K562 (cell line): Measurements from ENCODE around the gene LLCFC1. TPM values are rescaled to one million over a fixed set of nuclear protein-coding genes. Genes with fewer than 3 reads are reported as not detected.
A peak's percentile ranks its signal among the peaks of the same experiment; 100 is the strongest.

Experiments used
- ATF1 ChIP-seq, 2 experiments: fragments of 450-650 bp in 1 of 2; IDR thresholded peaks; 2 replicates each; pipeline ENCODE4 v1.6.1; 2016; ENCODE audit warnings: missing compliant biosample characterization in 1 of 2, missing genetic modification characterization in 1 of 2
- DACH1 ChIP-seq: fragments of 450-650 bp; IDR thresholded peaks from 2 replicates; pipeline ENCODE4 v1.6.1; 2018; ENCODE audit not compliant: partially characterized antibody
- DPF2 ChIP-seq: fragments of 450-650 bp; IDR thresholded peaks from 2 replicates; pipeline ENCODE4 v1.6.1; 2016
- HDAC2 ChIP-seq: fragments of 450-650 bp; IDR thresholded peaks from 2 replicates; pipeline ENCODE4 v1.6.1; 2016; ENCODE audit warnings: mild to moderate bottlenecking
- IRF9 ChIP-seq: fragments of 450-650 bp; IDR thresholded peaks from 2 replicates; pipeline ENCODE4 v1.6.1; 2016; ENCODE audit warnings: missing biosample characterization, missing genetic modification characterization
- MYNN ChIP-seq, 2 experiments: sonication (generic); formaldehyde crosslinking in 1 of 2; IDR thresholded peaks; 2 replicates each; pipeline versions ENCODE4 v1.5.0 to v1.6.1; 2016 to 2020; ENCODE audit warnings: antibody characterized with exemption in 1 of 2, missing genetic modification reagents in 1 of 2
- NFYB ChIP-seq: IDR thresholded peaks from 2 replicates; pipeline ENCODE4 v1.6.1; 2011; ENCODE audit warnings: mild to moderate bottlenecking, moderate library complexity; ENCODE audit not compliant: insufficient read length; ENCODE audit errors: extremely low read depth
- RB1 ChIP-seq: fragments of 450-650 bp; IDR thresholded peaks from 2 replicates; pipeline ENCODE4 v1.6.1; 2017; ENCODE audit warnings: low read depth, mild to moderate bottlenecking
- RREB1 ChIP-seq: fragments of 250-450 bp; sonication (Bioruptor Pico); IDR thresholded peaks from 2 replicates; pipeline ENCODE4 v1.4.0; 2020
- ZHX1 ChIP-seq: fragments of 150-350 bp; conservative IDR thresholded peaks from 2 replicates; pipeline ENCODE4 v1.6.1; 2014; ENCODE audit warnings: low read length
- ZNF347 ChIP-seq: fragments of 450-650 bp; formaldehyde crosslinking; IDR thresholded peaks from 2 replicates; pipeline ENCODE4 v1.4.0; 2020; ENCODE audit warnings: low read depth, mild to moderate bottlenecking, moderate library complexity
- ZNF740 ChIP-seq, 3 experiments: fragments of 200-800 bp in 1 of 3; sonication (Bioruptor generic) in 1 of 3; sonication (generic) in 1 of 3; formaldehyde crosslinking in 1 of 3; IDR thresholded peaks; 2 replicates each; pipeline versions ENCODE4 v1.6.1 to v1.8.0; 2016 to 2022; ENCODE audit warnings: mild to moderate bottlenecking in 2 of 3, missing compliant biosample characterization in 2 of 3, missing genetic modification characterization in 2 of 3, missing genetic modification reagents in 1 of 3
- polyA plus RNA-seq, 8 experiments: library from polyadenylated mRNA; depleted of rRNA in 4 of 8; stranded (reverse) in 5 of 8; unstranded in 3 of 8; fragments of >200 nt; fragmentation: Nextera tagmentation in 2 of 8; fragmentation: Illumina TruSeq in 1 of 8; extraction: Ambion mirVana in 2 of 8; extraction: Trizol in 1 of 8; gene quantifications; 2 replicates each; pipeline versions ENCODE4 v1.2.1 to v1.2.3, GENCODE V29; 2011 to 2014; ENCODE audit warnings: inconsistent platforms in 1 of 8, missing spikeins in 1 of 8
- total RNA-seq, 7 experiments: library from RNA; depleted of rRNA in 6 of 7; stranded (reverse); fragments of >200 nt in 6 of 7; fragmentation: Illumina TruSeq in 2 of 7; extraction: Trizol in 2 of 7; gene quantifications; 2 replicates each; pipeline versions ENCODE4 v1.2.1 to v1.2.3, GENCODE V29; 2011 to 2021; ENCODE audit warnings: low replicate concordance in 1 of 7
- TF ChIP-seq, protein P1 (sequence below), 2 experiments: fragments of 450-650 bp in 1 of 2; sonication (generic) in 1 of 2; formaldehyde crosslinking in 1 of 2; IDR thresholded peaks in 1 of 2; conservative IDR thresholded peaks in 1 of 2; 2 replicates each; pipeline versions ENCODE4 v1.6.1 to v1.8.1; 2016 to 2023; ENCODE audit warnings: mild to moderate bottlenecking in 2 of 2, moderate library complexity in 2 of 2, inconsistent platforms in 1 of 2, missing genetic modification reagents in 1 of 2

The LLCFC1 gene
- total and polyA plus RNA-seq, 9 of the 15 experiments (the other 6 are each of a cell fraction or from before 2014, with no cell fraction given): not detected

DNA sequence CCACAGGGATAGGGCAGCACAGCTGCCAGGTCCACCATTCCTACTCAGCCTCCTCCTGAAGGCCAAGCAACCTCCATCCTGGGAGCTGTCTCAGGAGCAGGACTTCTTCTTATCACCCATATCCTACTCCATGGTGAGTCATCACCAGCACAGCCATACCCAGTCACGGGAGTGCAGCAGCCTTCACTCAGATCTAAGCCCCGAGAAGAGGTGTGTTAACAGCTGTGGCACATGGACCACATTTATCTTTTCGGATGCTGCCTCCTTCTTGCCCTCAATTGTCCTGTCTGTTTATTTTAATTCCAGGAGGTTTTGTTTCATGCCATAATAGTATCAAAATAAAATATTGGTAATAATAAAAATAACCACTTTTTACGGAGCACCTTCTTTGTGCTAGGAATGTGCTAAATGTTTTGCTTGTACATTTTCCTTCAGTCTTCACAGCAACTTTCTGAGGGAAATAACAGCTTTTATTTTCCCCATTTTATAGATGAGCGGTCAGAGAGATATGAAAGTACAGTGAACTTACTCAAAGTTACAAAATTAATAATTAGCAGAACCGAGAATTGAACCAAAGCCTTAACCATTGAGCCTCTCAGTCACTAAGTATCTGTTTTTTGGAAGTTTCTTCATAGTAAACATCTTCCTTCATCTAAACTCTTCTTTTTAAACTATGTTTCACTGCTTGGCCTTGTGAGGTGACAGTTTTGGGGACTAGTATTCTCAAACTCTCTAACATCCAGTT is 25.4 kb downstream of the LLCFC1 start (continued):
- TF ChIP-seq, protein P1, sequence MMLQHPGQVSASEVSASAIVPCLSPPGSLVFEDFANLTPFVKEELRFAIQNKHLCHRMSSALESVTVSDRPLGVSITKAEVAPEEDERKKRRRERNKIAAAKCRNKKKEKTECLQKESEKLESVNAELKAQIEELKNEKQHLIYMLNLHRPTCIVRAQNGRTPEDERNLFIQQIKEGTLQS (IDR thresholded peaks at IDR 0.05): peak; percentile 99
- TF ChIP-seq, protein P1 (CRISPR knock-in tag; conservative IDR thresholded peaks at IDR 0.05): peak; percentile 91; the same call in 1 of the 2 replicates
- no peak for TF ChIP-seq IRF9 (tag)
- no peak for TF ChIP-seq ZNF740 (CRISPR knock-in tag; IDR thresholded peaks at IDR 0.05)
- TF ChIP-seq ZNF740 (tag; IDR thresholded peaks at IDR 0.05): no peak
- TF ChIP-seq MYNN (IDR thresholded peaks at IDR 0.05): peak; percentile 77; the same call in 1 of the 2 replicates
- TF ChIP-seq MYNN (CRISPR knock-in tag; IDR thresholded peaks at IDR 0.05): no peak
- peak; percentile 76 for TF ChIP-seq DACH1
- TF ChIP-seq ZNF347: no peak
- TF ChIP-seq RREB1 (CRISPR knock-in tag): peak; percentile 82; the same call in 1 of the 2 replicates
- no peak for TF ChIP-seq ZHX1
- TF ChIP-seq RB1: 0 out of 2 replicates have a peak, but pooled peaks have one; percentile 11
- TF ChIP-seq DPF2: peak; percentile 92
- TF ChIP-seq HDAC2: 0 out of 2 replicates have a peak, but pooled peaks have one; percentile 88
- no peak for TF ChIP-seq NFYB
- TF ChIP-seq ATF1 (CRISPR knock-in tag; IDR thresholded peaks at IDR 0.05): no peak
- TF ChIP-seq ATF1 (tag; IDR thresholded peaks at IDR 0.05): peak; percentile 24; the same call in 1 of the 2 replicates
